Neuronal stem cell (in vitro differentiated cells): ENCODE data around the gene YPEL3.
A peak's percentile ranks its signal among the peaks of the same experiment; 100 is the strongest.

Experiments used
- DNase-seq: peaks from one replicate; pipeline ENCODE4 v3.0.0-alpha.2; 2013; ENCODE audit warnings: low spot score
- H2AFZ ChIP-seq: one replicate; pipeline ENCODE4 v1.6.1; 2013; ENCODE audit warnings: mild to moderate bottlenecking, low read length, inconsistent platforms
- H2AK5ac ChIP-seq: 2 replicates; pipeline ENCODE4 v1.6.1; 2013; ENCODE audit warnings: low read depth, mild to moderate bottlenecking, inconsistent platforms, low read length, moderate library complexity, mixed read lengths
- H2BK120ac ChIP-seq: 2 replicates; pipeline ENCODE4 v1.6.1; 2013; ENCODE audit warnings: low read depth, mild to moderate bottlenecking, inconsistent platforms, low read length, moderate library complexity, mixed read lengths
- H2BK12ac ChIP-seq: one replicate; pipeline ENCODE4 v1.6.1; 2013; ENCODE audit warnings: low read length, inconsistent platforms
- H2BK15ac ChIP-seq: 2 replicates; pipeline ENCODE4 v1.6.1; 2013; ENCODE audit warnings: mild to moderate bottlenecking, low read length, inconsistent platforms, mixed read lengths
- H2BK5ac ChIP-seq: one replicate; pipeline ENCODE4 v1.6.1; 2013; ENCODE audit warnings: inconsistent platforms, mild to moderate bottlenecking, low read length, moderate library complexity
- H3K14ac ChIP-seq: one replicate; pipeline ENCODE4 v1.6.1; 2013; ENCODE audit warnings: low read length, inconsistent platforms
- H3K18ac ChIP-seq: 2 replicates; pipeline ENCODE4 v1.6.1; 2013; ENCODE audit warnings: low read length, inconsistent platforms
- H3K23ac ChIP-seq: 2 replicates; pipeline ENCODE4 v1.6.1; 2013; ENCODE audit warnings: low read depth, mild to moderate bottlenecking, mixed read lengths, low read length, inconsistent platforms; ENCODE audit not compliant: poor library complexity
- H3K27ac ChIP-seq: replicated peaks from 3 replicates; pipeline ENCODE4 v1.5.1; 2013; ENCODE audit warnings: low read length, inconsistent platforms
- H3K27me3 ChIP-seq, 3 experiments: 2 replicates each; pipeline ENCODE4 v1.6.1; 2013; ENCODE audit warnings: low read length in 3 of 3, mild to moderate bottlenecking in 2 of 3, inconsistent platforms in 1 of 3, low read depth in 1 of 3, mixed read lengths in 1 of 3, moderate library complexity in 1 of 3; ENCODE audit not compliant: control insufficient read depth in 3 of 3, insufficient read depth in 3 of 3
- H3K36me3 ChIP-seq, 2 donors: replicated peaks in 1 of 2; 2 replicates each; pipeline ENCODE4 v1.6.1; 2013; ENCODE audit warnings: low read length in 2 of 2; ENCODE audit not compliant: control insufficient read depth in 2 of 2, insufficient read depth in 2 of 2
- H3K4ac ChIP-seq: 2 replicates; pipeline ENCODE4 v1.6.1; 2013; ENCODE audit warnings: inconsistent platforms, mild to moderate bottlenecking, low read length, moderate library complexity
- H3K4me1 ChIP-seq, 2 donors: 1 replicate in 1 of 2; 2 replicates in 1 of 2; pipeline ENCODE4 v1.6.1; 2013; ENCODE audit warnings: low read length in 2 of 2, low read depth in 1 of 2; ENCODE audit not compliant: control insufficient read depth in 2 of 2, insufficient read depth in 1 of 2
- H3K4me2 ChIP-seq: one replicate; pipeline ENCODE4 v1.6.1; 2013; ENCODE audit warnings: mild to moderate bottlenecking, low read length, inconsistent platforms; ENCODE audit not compliant: insufficient read depth, poor library complexity, severe bottlenecking
- H3K4me3 ChIP-seq, 2 donors: 2 replicates each; pipeline ENCODE4 v1.5.1; 2013; ENCODE audit warnings: low read length in 2 of 2, mild to moderate bottlenecking in 2 of 2, inconsistent platforms in 1 of 2, moderate library complexity in 1 of 2
- H3K79me1 ChIP-seq: one replicate; pipeline ENCODE4 v1.6.1; 2013; ENCODE audit warnings: low read depth, mild to moderate bottlenecking, inconsistent platforms, low read length, moderate library complexity
- H3K9ac ChIP-seq: one replicate; pipeline ENCODE4 v1.6.1; 2013; ENCODE audit warnings: mild to moderate bottlenecking, low read depth, low read length, inconsistent platforms; ENCODE audit not compliant: poor library complexity
- H3K9me3 ChIP-seq, 2 donors: replicated peaks in 1 of 2; 2 replicates each; pipeline versions ENCODE3 to v1.6.1; 2013; ENCODE audit warnings: low read length in 2 of 2, mild to moderate bottlenecking in 2 of 2, inconsistent platforms in 1 of 2, low read depth in 1 of 2, mixed read lengths in 1 of 2, moderate library complexity in 1 of 2; ENCODE audit not compliant: control insufficient read depth in 2 of 2, insufficient read depth in 1 of 2
- H4K8ac ChIP-seq: one replicate; pipeline ENCODE4 v1.6.1; 2013; ENCODE audit warnings: low read depth, mild to moderate bottlenecking, inconsistent platforms, low read length, moderate library complexity
- H4K91ac ChIP-seq: one replicate; pipeline ENCODE4 v1.6.1; 2013; ENCODE audit warnings: low read length, low read depth, mild to moderate bottlenecking, inconsistent platforms; ENCODE audit not compliant: poor library complexity
- WGBS, 2 donors: extraction: QIAGEN DNeasy Blood & Tissue Kit; methylation state at CpG; one replicate each; pipeline ENCODE4 v1.1.7; 2013; ENCODE audit warnings: missing lambda C conversion rate in 2 of 2, mixed read lengths in 1 of 2; ENCODE audit not compliant: insufficient read length in 2 of 2, insufficient replicate concordance in 1 of 2; ENCODE audit errors: extremely low coverage in 2 of 2; 5-methylcytosine and 5-hydroxymethylcytosine counted together

YPEL3 gene

GRCh38 chr16:30053376-30054015 lies 42.5 kb downstream of the YPEL3 start:
- peaks cover 7 to 9% of the 10 kb centered on the region in 2 donors for H3K4me1 ChIP-seq
- H3K14ac ChIP-seq, result peak overlapping the region; percentile 86
- H3K18ac ChIP-seq, result peak overlapping the region; percentile 92
- peaks cover 2 to 20% of the 10 kb centered on the region in 2 donors for H3K36me3 ChIP-seq
- H3K79me1 ChIP-seq, result no peaks in the 10 kb centered on the region
- WGBS, 2 donors, result no CpG with 5 or more reads among the region's 19 CpGs
- peak overlapping the region; percentile 70 for H3K4ac ChIP-seq
- H2AFZ ChIP-seq, result peak overlapping the region; percentile 99
- no peaks in the 10 kb centered on the region for H3K9me3 ChIP-seq
- peak overlapping the region; percentile 85 for H3K9ac ChIP-seq
- no peak overlapping the region for H4K91ac ChIP-seq
- peak overlapping the region; percentile 60 for H2BK5ac ChIP-seq
- no peak for DNase-seq
- H3K23ac ChIP-seq, result peak overlapping the region; percentile 89
- H2BK120ac ChIP-seq, result peak overlapping the region; percentile 63
- H3K4me2 ChIP-seq, result peak overlapping the region; percentile 98
- H2AK5ac ChIP-seq, result peak overlapping the region; percentile 28
- peak overlapping the region; percentile 90 to 96 for H3K4me3 ChIP-seq
- H2BK15ac ChIP-seq, result peak overlapping the region; percentile 69
- no peaks in the 10 kb centered on the region for H3K27me3 ChIP-seq
- peak overlapping the region; percentile 1 for H2BK12ac ChIP-seq
- H3K27ac ChIP-seq, result no peak overlapping the region
- H4K8ac ChIP-seq, result no peak overlapping the region

GRCh38 chr16:30052671-30053372 lies 43.2 kb downstream of the YPEL3 start:
- Histone ChIP-seq H2BK120ac (peak overlapping the region; percentile 63), H2AFZ (peak overlapping the region; percentile 99), H2BK12ac (no peak overlapping the region), H3K9ac (peak overlapping the region; percentile 85), H3K79me1 (no peaks in the 10 kb centered on the region), H3K4me2 (peak overlapping the region; percentile 98), H3K4me1 (peaks cover 7 to 9% of the 10 kb centered on the region in 2 donors), H2BK5ac (peak overlapping the region; percentile 60), H3K36me3 (peaks cover 2 to 16% of the 10 kb centered on the region in 2 donors), H4K91ac (no peak overlapping the region), H4K8ac (no peak overlapping the region), H3K4me3 (peak overlapping the region; percentile 90 to 96), H3K9me3 (no peaks in the 10 kb centered on the region), H2AK5ac (peak overlapping the region; percentile 28), H2BK15ac (peak overlapping the region; percentile 69), H3K4ac (peak overlapping the region; percentile 70), H3K18ac (peak overlapping the region; percentile 92), H3K27ac (no peak overlapping the region), H3K23ac (peak overlapping the region; percentile 89), H3K27me3 (no peaks in the 10 kb centered on the region), H3K14ac (peak overlapping the region; percentile 86)
- peak; percentile 85 for DNase-seq
- WGBS, 2 donors, result no CpG with 5 or more reads among the region's 58 CpGs

- Histone ChIP-seq H2BK120ac (no peak overlapping the region), H3K27ac (no peak overlapping the region), H3K14ac (no peak overlapping the region), H3K4me1 (peaks cover 7 to 9% of the 10 kb centered on the region in 2 donors), H2BK12ac (no peak overlapping the region), H3K9ac (no peak overlapping the region), H3K4me3 (no peak overlapping the region), H2BK5ac (no peak overlapping the region), H3K36me3 (peaks cover 0 to 7% of the 10 kb centered on the region in 2 donors), H3K23ac (no peak overlapping the region), H3K4me2 (no peak overlapping the region), H3K18ac (no peak overlapping the region), H3K9me3 (no peaks in the 10 kb centered on the region), H2BK15ac (no peak overlapping the region), H4K8ac (no peak overlapping the region), H3K27me3 (no peaks in the 10 kb centered on the region), H4K91ac (no peak overlapping the region), H3K4ac (no peak overlapping the region), H2AFZ (no peak overlapping the region), H3K79me1 (no peaks in the 10 kb centered on the region), H2AK5ac (no peak overlapping the region)
- no peak for DNase-seq
- WGBS, 2 donors, result no CpG with 5 or more reads among the region's 3 CpGs
These were observed 44.5 kb downstream of the YPEL3 start for GRCh38 chr16:30051518-30051917.

- H3K4me3 ChIP-seq, result no peak overlapping the region
- no peak overlapping the region for H2BK120ac ChIP-seq
- no peak overlapping the region for H3K4ac ChIP-seq
- H4K8ac ChIP-seq, result no peak overlapping the region
- no peak overlapping the region for H3K27ac ChIP-seq
- H3K79me1 ChIP-seq, result peaks cover 4% of the 10 kb centered on the region
- H4K91ac ChIP-seq, result no peak overlapping the region
- WGBS, 2 donors, result no CpG with 5 or more reads among the region's 8 CpGs
- H3K4me2 ChIP-seq, result no peak overlapping the region
- no peak overlapping the region for H2AFZ ChIP-seq
- H2BK15ac ChIP-seq, result no peak overlapping the region
- H2AK5ac ChIP-seq, result no peak overlapping the region
- H2BK5ac ChIP-seq, result no peak overlapping the region
- no peak overlapping the region for H3K18ac ChIP-seq
- H2BK12ac ChIP-seq, result no peak overlapping the region
- peaks cover 0 to 3% of the 10 kb centered on the region in 2 donors for H3K9me3 ChIP-seq
- H3K36me3 ChIP-seq, result no peaks in the 10 kb centered on the region
- H3K23ac ChIP-seq, result no peak overlapping the region
- no peak for DNase-seq
- no peak overlapping the region for H3K9ac ChIP-seq
- no peak overlapping the region for H3K14ac ChIP-seq
- peaks cover 0 to 4% (median 0%) of the 10 kb centered on the region in 3 experiments for H3K27me3 ChIP-seq
- H3K4me1 ChIP-seq, result peaks cover 7 to 9% of the 10 kb centered on the region in 2 donors
These were observed 46.1 kb downstream of the YPEL3 start for GRCh38 chr16:30049871-30050270.
